ENCODE data around the gene PRRC2B. TPM values are rescaled to one million over a fixed set of nuclear protein-coding genes. Genes with fewer than 3 reads are reported as not detected.

PRRC2B gene
- total and polyA plus RNA-seq, 2 of the 13 experiments (the other 11 are each of a cell fraction or from before 2014, with no cell fraction given) = 20.8 to 37.4 TPM

DNA sequence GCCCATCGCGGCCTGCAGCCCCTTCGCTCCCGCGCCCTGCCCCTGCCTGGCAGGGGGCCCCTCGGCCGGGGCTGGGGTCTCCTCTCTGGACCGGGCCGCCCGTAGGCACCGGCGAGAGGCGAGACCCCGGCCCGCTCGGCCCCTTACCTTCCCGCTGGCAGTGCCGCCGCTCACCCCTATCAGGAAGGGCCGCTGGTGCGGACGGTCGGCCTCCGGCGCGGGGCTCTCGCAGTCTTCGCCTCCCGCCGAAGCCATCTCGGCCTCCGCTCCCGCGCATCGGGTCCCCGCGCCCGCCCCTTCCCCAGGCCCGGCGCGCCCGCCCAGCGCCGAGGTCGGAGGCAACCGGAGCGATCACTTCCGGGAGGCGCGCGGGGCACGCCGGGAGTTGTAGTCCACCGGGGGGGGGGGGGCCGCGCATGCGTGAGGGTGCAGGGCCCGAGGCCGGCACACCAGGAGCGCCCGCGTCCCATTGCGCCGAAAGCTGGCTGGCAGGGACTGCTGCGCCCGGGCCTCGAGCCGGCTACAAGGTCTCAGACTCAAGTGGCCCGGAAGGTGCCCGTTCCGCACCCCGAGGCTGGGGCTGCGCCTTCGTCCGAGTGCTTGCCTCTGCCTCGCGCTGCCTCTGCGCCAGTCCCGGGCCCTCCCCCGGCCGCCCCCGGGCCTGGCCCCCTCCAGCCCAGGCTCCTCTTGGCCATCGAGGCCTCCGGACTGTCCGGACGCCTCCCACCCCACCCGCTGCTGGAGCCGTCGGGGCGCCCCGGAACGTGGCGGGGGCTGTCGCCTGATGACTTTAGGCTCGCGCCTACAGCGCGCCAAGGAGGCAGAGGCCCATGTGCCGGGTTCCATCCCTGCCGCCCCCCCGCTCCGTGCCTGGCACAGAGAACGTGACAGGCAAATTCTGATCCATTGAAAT is 137.3 kb downstream of the PRRC2B start, which contains the start of gene UCK1 (continued):
- TF ChIP-seq, protein P1, sequence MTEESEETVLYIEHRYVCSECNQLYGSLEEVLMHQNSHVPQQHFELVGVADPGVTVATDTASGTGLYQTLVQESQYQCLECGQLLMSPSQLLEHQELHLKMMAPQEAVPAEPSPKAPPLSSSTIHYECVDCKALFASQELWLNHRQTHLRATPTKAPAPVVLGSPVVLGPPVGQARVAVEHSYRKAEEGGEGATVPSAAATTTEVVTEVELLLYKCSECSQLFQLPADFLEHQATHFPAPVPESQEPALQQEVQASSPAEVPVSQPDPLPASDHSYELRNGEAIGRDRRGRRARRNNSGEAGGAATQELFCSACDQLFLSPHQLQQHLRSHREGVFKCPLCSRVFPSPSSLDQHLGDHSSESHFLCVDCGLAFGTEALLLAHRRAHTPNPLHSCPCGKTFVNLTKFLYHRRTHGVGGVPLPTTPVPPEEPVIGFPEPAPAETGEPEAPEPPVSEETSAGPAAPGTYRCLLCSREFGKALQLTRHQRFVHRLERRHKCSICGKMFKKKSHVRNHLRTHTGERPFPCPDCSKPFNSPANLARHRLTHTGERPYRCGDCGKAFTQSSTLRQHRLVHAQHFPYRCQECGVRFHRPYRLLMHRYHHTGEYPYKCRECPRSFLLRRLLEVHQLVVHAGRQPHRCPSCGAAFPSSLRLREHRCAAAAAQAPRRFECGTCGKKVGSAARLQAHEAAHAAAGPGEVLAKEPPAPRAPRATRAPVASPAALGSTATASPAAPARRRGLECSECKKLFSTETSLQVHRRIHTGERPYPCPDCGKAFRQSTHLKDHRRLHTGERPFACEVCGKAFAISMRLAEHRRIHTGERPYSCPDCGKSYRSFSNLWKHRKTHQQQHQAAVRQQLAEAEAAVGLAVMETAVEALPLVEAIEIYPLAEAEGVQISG (CRISPR knock-in tag; IDR thresholded peaks at IDR 0.05) = peak; percentile 81
- TF ChIP-seq SALL1 (CRISPR knock-in tag; IDR thresholded peaks at IDR 0.05) = peak; percentile 50; the same call in 1 of the 2 replicates
- TF ChIP-seq HOXA3 (CRISPR knock-in tag; IDR thresholded peaks at IDR 0.05) = peak; percentile 43; the same call in 1 of the 2 replicates
- TF ChIP-seq SUZ12 (IDR thresholded peaks at IDR 0.05; ENCODE audit: low read depth, low read length) = peak; percentile 64
- TF ChIP-seq, protein P2, sequence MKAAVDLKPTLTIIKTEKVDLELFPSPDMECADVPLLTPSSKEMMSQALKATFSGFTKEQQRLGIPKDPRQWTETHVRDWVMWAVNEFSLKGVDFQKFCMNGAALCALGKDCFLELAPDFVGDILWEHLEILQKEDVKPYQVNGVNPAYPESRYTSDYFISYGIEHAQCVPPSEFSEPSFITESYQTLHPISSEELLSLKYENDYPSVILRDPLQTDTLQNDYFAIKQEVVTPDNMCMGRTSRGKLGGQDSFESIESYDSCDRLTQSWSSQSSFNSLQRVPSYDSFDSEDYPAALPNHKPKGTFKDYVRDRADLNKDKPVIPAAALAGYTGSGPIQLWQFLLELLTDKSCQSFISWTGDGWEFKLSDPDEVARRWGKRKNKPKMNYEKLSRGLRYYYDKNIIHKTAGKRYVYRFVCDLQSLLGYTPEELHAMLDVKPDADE (CRISPR knock-in tag; IDR thresholded peaks at IDR 0.05) = 0 out of 2 replicates have a peak, but pooled peaks have one; percentile 0
- TF ChIP-seq, protein P3, sequence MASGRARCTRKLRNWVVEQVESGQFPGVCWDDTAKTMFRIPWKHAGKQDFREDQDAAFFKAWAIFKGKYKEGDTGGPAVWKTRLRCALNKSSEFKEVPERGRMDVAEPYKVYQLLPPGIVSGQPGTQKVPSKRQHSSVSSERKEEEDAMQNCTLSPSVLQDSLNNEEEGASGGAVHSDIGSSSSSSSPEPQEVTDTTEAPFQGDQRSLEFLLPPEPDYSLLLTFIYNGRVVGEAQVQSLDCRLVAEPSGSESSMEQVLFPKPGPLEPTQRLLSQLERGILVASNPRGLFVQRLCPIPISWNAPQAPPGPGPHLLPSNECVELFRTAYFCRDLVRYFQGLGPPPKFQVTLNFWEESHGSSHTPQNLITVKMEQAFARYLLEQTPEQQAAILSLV (CRISPR knock-in tag; IDR thresholded peaks at IDR 0.05; ENCODE audit: borderline replicate concordance) = peak; percentile 54; the same call in 1 of the 2 replicates
- TF ChIP-seq ESRRA (CRISPR knock-in tag; IDR thresholded peaks at IDR 0.05; ENCODE audit: low read depth) = 0 out of 2 replicates have a peak, but pooled peaks have one; percentile 27
- TF ChIP-seq, protein P4, sequence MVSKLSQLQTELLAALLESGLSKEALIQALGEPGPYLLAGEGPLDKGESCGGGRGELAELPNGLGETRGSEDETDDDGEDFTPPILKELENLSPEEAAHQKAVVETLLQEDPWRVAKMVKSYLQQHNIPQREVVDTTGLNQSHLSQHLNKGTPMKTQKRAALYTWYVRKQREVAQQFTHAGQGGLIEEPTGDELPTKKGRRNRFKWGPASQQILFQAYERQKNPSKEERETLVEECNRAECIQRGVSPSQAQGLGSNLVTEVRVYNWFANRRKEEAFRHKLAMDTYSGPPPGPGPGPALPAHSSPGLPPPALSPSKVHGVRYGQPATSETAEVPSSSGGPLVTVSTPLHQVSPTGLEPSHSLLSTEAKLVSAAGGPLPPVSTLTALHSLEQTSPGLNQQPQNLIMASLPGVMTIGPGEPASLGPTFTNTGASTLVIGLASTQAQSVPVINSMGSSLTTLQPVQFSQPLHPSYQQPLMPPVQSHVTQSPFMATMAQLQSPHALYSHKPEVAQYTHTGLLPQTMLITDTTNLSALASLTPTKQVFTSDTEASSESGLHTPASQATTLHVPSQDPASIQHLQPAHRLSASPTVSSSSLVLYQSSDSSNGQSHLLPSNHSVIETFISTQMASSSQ (IDR thresholded peaks at IDR 0.05; ENCODE audit: low read depth) = no peak
- TF ChIP-seq, protein P4 (CRISPR knock-in tag; IDR thresholded peaks at IDR 0.05; ENCODE audit: borderline replicate concordance) = no peak
- peak; percentile 60; the same call in 1 of the 2 replicates for TF ChIP-seq SALL2 (CRISPR knock-in tag; IDR thresholded peaks at IDR 0.05)
- TF ChIP-seq GATAD1 (CRISPR knock-in tag; IDR thresholded peaks at IDR 0.05) = peak; percentile 58; the same call in 1 of the 2 replicates
- TF ChIP-seq, protein P5, sequence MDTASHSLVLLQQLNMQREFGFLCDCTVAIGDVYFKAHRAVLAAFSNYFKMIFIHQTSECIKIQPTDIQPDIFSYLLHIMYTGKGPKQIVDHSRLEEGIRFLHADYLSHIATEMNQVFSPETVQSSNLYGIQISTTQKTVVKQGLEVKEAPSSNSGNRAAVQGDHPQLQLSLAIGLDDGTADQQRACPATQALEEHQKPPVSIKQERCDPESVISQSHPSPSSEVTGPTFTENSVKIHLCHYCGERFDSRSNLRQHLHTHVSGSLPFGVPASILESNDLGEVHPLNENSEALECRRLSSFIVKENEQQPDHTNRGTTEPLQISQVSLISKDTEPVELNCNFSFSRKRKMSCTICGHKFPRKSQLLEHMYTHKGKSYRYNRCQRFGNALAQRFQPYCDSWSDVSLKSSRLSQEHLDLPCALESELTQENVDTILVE (CRISPR knock-in tag; IDR thresholded peaks at IDR 0.05) = no peak
- TF ChIP-seq EZH2 (conservative IDR thresholded peaks at IDR 0.05; ENCODE audit: low read depth, low read length) = no peak
- TF ChIP-seq ZNF883 (CRISPR knock-in tag; IDR thresholded peaks at IDR 0.05; ENCODE audit: not compliant biosample characterization) = peak; percentile 33
